Measurements from ENCODE around the gene BMP2.

DNA sequence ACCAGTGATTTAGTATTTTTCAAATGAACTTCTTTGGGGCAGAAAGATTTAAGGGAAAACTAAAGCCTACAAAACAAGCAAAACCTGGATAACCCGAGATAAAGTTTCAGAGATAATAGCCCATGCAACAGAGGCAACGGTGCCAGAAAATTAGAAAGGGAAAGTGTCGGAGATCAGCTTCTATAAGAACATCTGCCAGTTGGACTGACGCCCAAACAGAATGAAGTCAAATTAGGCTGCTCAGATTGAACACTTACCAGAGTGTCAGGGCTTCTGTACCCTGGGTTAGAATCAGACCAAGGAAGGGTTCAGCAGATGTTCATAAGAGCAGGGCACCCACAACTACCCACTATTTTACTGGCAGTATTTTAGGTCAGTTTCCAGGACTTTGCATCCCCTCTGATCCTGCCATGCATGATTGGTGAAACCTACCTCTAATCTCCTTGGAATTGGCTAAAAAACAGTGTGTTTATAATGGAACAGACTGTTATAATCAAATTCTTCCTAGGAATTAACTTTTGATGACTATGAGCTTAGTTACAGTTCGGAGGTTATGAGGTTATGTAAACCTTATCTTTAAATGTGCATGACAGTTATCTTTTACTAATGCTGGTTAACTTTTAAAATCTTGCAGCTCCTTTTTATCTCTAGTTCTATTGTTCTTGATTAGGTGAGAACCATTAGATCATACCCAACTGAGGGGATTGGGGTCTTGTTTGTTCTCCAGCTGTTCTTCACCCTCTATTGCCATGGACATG is 13.1 kb downstream of the BMP2 start:
- TF ChIP-seq EZH2 (IDR thresholded peaks at IDR 0.05; ENCODE audit: borderline replicate concordance, insufficient read depth, low read depth, low read length, poor library complexity, severe bottlenecking) = no peak
- TF ChIP-seq, protein P1, sequence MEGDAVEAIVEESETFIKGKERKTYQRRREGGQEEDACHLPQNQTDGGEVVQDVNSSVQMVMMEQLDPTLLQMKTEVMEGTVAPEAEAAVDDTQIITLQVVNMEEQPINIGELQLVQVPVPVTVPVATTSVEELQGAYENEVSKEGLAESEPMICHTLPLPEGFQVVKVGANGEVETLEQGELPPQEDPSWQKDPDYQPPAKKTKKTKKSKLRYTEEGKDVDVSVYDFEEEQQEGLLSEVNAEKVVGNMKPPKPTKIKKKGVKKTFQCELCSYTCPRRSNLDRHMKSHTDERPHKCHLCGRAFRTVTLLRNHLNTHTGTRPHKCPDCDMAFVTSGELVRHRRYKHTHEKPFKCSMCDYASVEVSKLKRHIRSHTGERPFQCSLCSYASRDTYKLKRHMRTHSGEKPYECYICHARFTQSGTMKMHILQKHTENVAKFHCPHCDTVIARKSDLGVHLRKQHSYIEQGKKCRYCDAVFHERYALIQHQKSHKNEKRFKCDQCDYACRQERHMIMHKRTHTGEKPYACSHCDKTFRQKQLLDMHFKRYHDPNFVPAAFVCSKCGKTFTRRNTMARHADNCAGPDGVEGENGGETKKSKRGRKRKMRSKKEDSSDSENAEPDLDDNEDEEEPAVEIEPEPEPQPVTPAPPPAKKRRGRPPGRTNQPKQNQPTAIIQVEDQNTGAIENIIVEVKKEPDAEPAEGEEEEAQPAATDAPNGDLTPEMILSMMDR (IDR thresholded peaks at IDR 0.05) = no peak
